ENCODE data around the gene RAB36. TPM values are rescaled to one million over a fixed set of nuclear protein-coding genes. Genes with fewer than 3 reads are reported as not detected.

The RAB36 gene
- total RNA-seq, 1 experiment from 2014 or later = 1.4 TPM

GRCh38 chr22:23109079-23109347 lies 36.3 kb upstream of the RAB36 start:
- Histone ChIP-seq H2BK5ac (ENCODE audit: insufficient read length, low read length) (no peak overlapping the region), H3K56ac (ENCODE audit: insufficient read length, low read depth, low read length) (no peak overlapping the region), H3K4ac (ENCODE audit: low read depth, low read length) (no peak overlapping the region), H3K79me1 (ENCODE audit: insufficient read depth, low read depth, low read length, poor library complexity, severe bottlenecking) (no peaks in the 10 kb centered on the region), H3K79me2 (ENCODE audit: insufficient read depth, low read length) (no peaks in the 10 kb centered on the region), H4K5ac (ENCODE audit: insufficient read length, low read depth, low read length) (no peak overlapping the region), H2BK12ac (ENCODE audit: insufficient read length, low read depth, low read length) (no peak overlapping the region), H3K9ac (ENCODE audit: extremely low read depth, insufficient read length, low read length) (no peak overlapping the region), H4K20me1 (ENCODE audit: control insufficient read depth, insufficient read depth, insufficient read length) (no peaks in the 10 kb centered on the region), H3K18ac (ENCODE audit: insufficient read length, low read depth, low read length) (no peak overlapping the region), H3K27ac (ENCODE audit: insufficient read length, low read depth, low read length) (no peak overlapping the region), H2AK5ac (ENCODE audit: insufficient read length, low read length) (no peak overlapping the region), H2BK15ac (ENCODE audit: low read depth, low read length) (no peak overlapping the region), H3K4me1 (ENCODE audit: insufficient read depth, low read length) (no peaks in the 10 kb centered on the region), H2BK120ac (ENCODE audit: low read depth, low read length, poor library complexity, severe bottlenecking) (no peak overlapping the region), H3K14ac (ENCODE audit: insufficient read depth, low read length) (no peak overlapping the region; the same call in 1 of the 2 replicates), H3K9me3 (ENCODE audit: control insufficient read depth, low read depth, low read length) (no peaks in the 10 kb centered on the region), H3K23me2 (ENCODE audit: insufficient read length, low read depth, low read length, poor library complexity, severe bottlenecking) (no peaks in the 10 kb centered on the region), H3T11ph (ENCODE audit: low read length) (no peak overlapping the region), H3K4me2 (ENCODE audit: insufficient read depth, insufficient read length, low read length) (no peak overlapping the region), H3K27me3 (ENCODE audit: insufficient read depth, low read length) (no peaks in the 10 kb centered on the region; the same call in 1 of the 2 replicates), H3K23ac (ENCODE audit: insufficient read length, low read depth, low read length) (no peak overlapping the region), H2BK20ac (ENCODE audit: low read depth, low read length, poor library complexity, severe bottlenecking) (no peak overlapping the region), H4K91ac (ENCODE audit: insufficient read length, low read depth, low read length) (no peak overlapping the region), H2AFZ (ENCODE audit: low read length) (no peak overlapping the region), H4K8ac (replicated peaks; ENCODE audit: insufficient read length, low read depth, low read length) (no peak overlapping the region)
- no peaks in the 10 kb centered on the region for H3K36me3 Mint-ChIP-seq (ENCODE audit: insufficient read depth in 1 of 3, low read depth in 3 of 3)
- peak overlapping the region in 1 of 3 experiments; percentile 66; a peak in 1 of 7 replicates for H3K27ac Mint-ChIP-seq
- TF ChIP-seq CTCF (conservative IDR thresholded peaks at IDR 0.05) = no peak
- no peaks in the 10 kb centered on the region for H3K9me3 Mint-ChIP-seq
- no CpG with 5 or more reads among the region's 6 CpGs for whole genome bisulfite sequencing (ENCODE audit: extremely low coverage, insufficient read length, low lambda C conversion rate)
- peaks cover 22% of the 10 kb centered on the region for H3K27me3 Mint-ChIP-seq (ENCODE audit: low read depth)
- no peak for DNase-seq
- no peak overlapping the region for H3K4me3 Mint-ChIP-seq
- peaks cover 4% of the 10 kb centered on the region in 2 experiments; a peak in 3 of 4 replicates for H3K4me1 Mint-ChIP-seq
